Upper lobe of left lung (tissue), 6 donors: ENCODE measurements around the gene TRIP13. TPM values are rescaled to one million over a fixed set of nuclear protein-coding genes. Genes with fewer than 3 reads are reported as not detected.

ENCODE experiments used
- ATAC-seq, 2 donors: fragments of 200-7000 bp; cut with Tn5 transposase; one replicate each; pipeline ENCODE4 v1.9.1; 2022; ENCODE audit warnings: mild to moderate bottlenecking in 2 of 2, moderate library complexity in 2 of 2; ENCODE audit not compliant: low FRiP score in 2 of 2
- DNase-seq, 2 donors: peaks; one replicate each; pipeline ENCODE4 v3.0.0-alpha.2; 2019 to 2020
- H3K27ac ChIP-seq, 4 donors: fragments of 200-600 bp; sonication (generic); one replicate each; pipeline ENCODE4 v1.5.1; 2016 to 2019
- H3K27me3 ChIP-seq, 4 donors: fragments of 200-600 bp; sonication (generic); one replicate each; pipeline ENCODE4 v1.5.1; 2017 to 2019
- H3K36me3 ChIP-seq, 4 donors: fragments of 200-600 bp; sonication (generic); one replicate each; pipeline ENCODE4 v1.5.1; 2016 to 2019
- H3K4me1 ChIP-seq, 4 donors: fragments of 200-600 bp; sonication (generic); one replicate each; pipeline ENCODE4 v1.5.1; 2018 to 2019
- H3K4me3 ChIP-seq, 4 donors: fragments of 200-600 bp; sonication (generic); one replicate each; pipeline ENCODE4 v1.5.1; 2017 to 2019; ENCODE audit warnings: mild to moderate bottlenecking in 2 of 4, moderate library complexity in 1 of 4
- H3K9me3 ChIP-seq, 4 donors: fragments of 200-600 bp; sonication (generic); one replicate each; pipeline ENCODE4 v1.5.1; 2018 to 2019
- CTCF ChIP-seq, 6 experiments: fragments of 450-650 bp in 4 of 6; fragments of 200-600 bp in 2 of 6; sonication (generic) in 2 of 6; IDR thresholded peaks; one replicate each; pipeline ENCODE4 v1.5.1; 2016 to 2019; ENCODE audit warnings: antibody characterized with exemption in 6 of 6
- EP300 ChIP-seq, 4 donors: sonication (generic); formaldehyde crosslinking; IDR thresholded peaks; one replicate each; pipeline ENCODE4 v1.5.1; 2017; ENCODE audit warnings: antibody characterized with exemption in 4 of 4, control low read depth in 2 of 4
- POLR2A ChIP-seq, 4 donors: fragments of 450-650 bp; IDR thresholded peaks; one replicate each; pipeline ENCODE4 v1.5.1; 2016 to 2017; ENCODE audit warnings: antibody characterized with exemption in 4 of 4, mild to moderate bottlenecking in 2 of 4
- POLR2AphosphoS5 ChIP-seq, 2 donors: sonication (generic); formaldehyde crosslinking; IDR thresholded peaks; one replicate each; pipeline ENCODE4 v1.5.1; 2017; ENCODE audit warnings: antibody characterized with exemption in 2 of 2
- WGBS, 2 donors: methylation state at CpG; one replicate each; pipeline ENCODE4 v1.1.5; 2017 to 2018; 5-methylcytosine and 5-hydroxymethylcytosine counted together
- total RNA-seq, 6 donors: library from RNA; depleted of rRNA in 4 of 6; stranded (reverse); fragments of >200 nt in 4 of 6; gene quantifications; one replicate each; pipeline versions ENCODE4 v1.1.0 to v1.2.1, GENCODE V29; 2016 to 2021
- donor health status: DM: no; HTN: no; CAD: no; lungs with moderate emphysema.
- donor health status: DM: no; HTN: yes; CAD: no; lungs with severe emphysema.

TRIP13 gene
- total RNA-seq, 6 donors from 2014 or later: 1.0 to 2.1 (median 1.5) TPM

GRCh38 chr5:859391-859790 is 33.3 kb upstream of the TRIP13 start:
- H3K9me3 ChIP-seq: no peaks in the 10 kb centered on the region
- H3K4me3 ChIP-seq: no peak overlapping the region
- no peaks in the 10 kb centered on the region for H3K27me3 ChIP-seq
- no peak overlapping the region for H3K27ac ChIP-seq
- ATAC-seq (no peak), DNase-seq (no peak)
- TF ChIP-seq EP300 (IDR thresholded peaks at IDR 0.05): no peak
- TF ChIP-seq POLR2A (IDR thresholded peaks at IDR 0.05): no peak
- no peak for TF ChIP-seq POLR2AphosphoS5 (IDR thresholded peaks at IDR 0.05)
- TF ChIP-seq CTCF (IDR thresholded peaks at IDR 0.05): no peak
- H3K36me3 ChIP-seq: peaks cover 13 to 26% (median 21%) of the 10 kb centered on the region in 4 donors
- 84 to 85% methylated on average over 14 to 16 of the region's 16 CpGs for WGBS, 2 donors
- no peaks in the 10 kb centered on the region for H3K4me1 ChIP-seq

GRCh38 chr5:859798-860296 is 32.8 kb upstream of the TRIP13 start:
- H3K36me3 ChIP-seq: peaks cover 16 to 30% (median 25%) of the 10 kb centered on the region in 4 donors
- DNase-seq (peak in 1 of 2 donors; percentile 77), ATAC-seq (no peak)
- 76 to 87% methylated on average over 8 to 16 of the region's 16 CpGs for WGBS, 2 donors
- no peaks in the 10 kb centered on the region for H3K9me3 ChIP-seq
- no peak overlapping the region for H3K4me3 ChIP-seq
- no peak overlapping the region for H3K27ac ChIP-seq
- H3K27me3 ChIP-seq: no peaks in the 10 kb centered on the region
- H3K4me1 ChIP-seq: no peaks in the 10 kb centered on the region
- no peak for TF ChIP-seq CTCF (IDR thresholded peaks at IDR 0.05)
- no peak for TF ChIP-seq POLR2A (IDR thresholded peaks at IDR 0.05)
- TF ChIP-seq POLR2AphosphoS5 (IDR thresholded peaks at IDR 0.05): no peak
- no peak for TF ChIP-seq EP300 (IDR thresholded peaks at IDR 0.05)

- ATAC-seq (peak in 1 of 2 donors; percentile 3), DNase-seq (no peak)
- Histone ChIP-seq H3K9me3 (no peaks in the 10 kb centered on the region), H3K36me3 (peaks cover 16 to 38% (median 32%) of the 10 kb centered on the region in 4 donors), H3K27me3 (no peaks in the 10 kb centered on the region), H3K27ac (no peak overlapping the region), H3K4me1 (no peaks in the 10 kb centered on the region), H3K4me3 (no peak overlapping the region)
- WGBS, 2 donors: 91 to 92% methylated on average over 15 of the region's 15 CpGs
- TF ChIP-seq EP300 (IDR thresholded peaks at IDR 0.05) (no peak), POLR2AphosphoS5 (IDR thresholded peaks at IDR 0.05) (no peak), CTCF (IDR thresholded peaks at IDR 0.05) (no peak), POLR2A (IDR thresholded peaks at IDR 0.05) (no peak)
These were observed 32.1 kb upstream of the TRIP13 start for GRCh38 chr5:860506-861150.

GRCh38 chr5:861442-862366 is 31.0 kb upstream of the TRIP13 start:
- Histone ChIP-seq H3K4me3 (no peak overlapping the region), H3K4me1 (no peaks in the 10 kb centered on the region), H3K9me3 (no peaks in the 10 kb centered on the region), H3K27ac (no peak overlapping the region), H3K36me3 (peaks cover 16 to 48% (median 39%) of the 10 kb centered on the region in 4 donors), H3K27me3 (no peaks in the 10 kb centered on the region)
- TF ChIP-seq EP300 (IDR thresholded peaks at IDR 0.05): no peak
- no peak for TF ChIP-seq CTCF (IDR thresholded peaks at IDR 0.05)
- TF ChIP-seq POLR2AphosphoS5 (IDR thresholded peaks at IDR 0.05): no peak
- 87 to 100% methylated on average over 2 to 20 of the region's 22 CpGs for WGBS, 2 donors
- DNase-seq (no peak), ATAC-seq (no peak)
